ENCODE results near the gene ISL1. TPM values are rescaled to one million over a fixed set of nuclear protein-coding genes. Genes with fewer than 3 reads are reported as not detected.

Gene ISL1
- total and polyA plus RNA-seq, 2 of the 13 experiments (the other 11 are each of a cell fraction or from before 2014, with no cell fraction given), result not detected

- no peak for TF ChIP-seq ZBTB4 (CRISPR knock-in tag; IDR thresholded peaks at IDR 0.05; ENCODE audit: borderline replicate concordance)
These were observed 6.6 kb downstream of the ISL1 start (continued) for GRCh38 chr5:51389577-51390463.

GRCh38 chr5:51391175-51391574, 7.9 kb downstream of the ISL1 start:
- Histone ChIP-seq H3K27ac (ENCODE audit: extremely low read length, insufficient read depth, low read length) (no peak overlapping the region), H3K4me3 (replicated peaks in 1 of 3; ENCODE audit: insufficient read depth in 1 of 3, low read depth in 2 of 3, low read length in 3 of 3) (no peak overlapping the region), H3K9ac (ENCODE audit: insufficient read depth, low read depth, low read length) (no peak overlapping the region), H4K20me1 (ENCODE audit: insufficient read depth, low read length) (no peaks in the 10 kb centered on the region), H2AFZ (ENCODE audit: low read length) (no peak overlapping the region), H3K4me2 (ENCODE audit: low read depth, low read length) (no peak overlapping the region), H3K36me3 (replicated peaks in 1 of 2; ENCODE audit: control insufficient read depth in 1 of 2, insufficient read depth in 2 of 2, low read length in 2 of 2) (no peaks in the 10 kb centered on the region), H3K4me1 (ENCODE audit: insufficient read depth, low read length) (no peaks in the 10 kb centered on the region), H3K79me2 (ENCODE audit: insufficient read depth, low read length) (no peaks in the 10 kb centered on the region), H3K27me3 (ENCODE audit: control insufficient read depth in 1 of 2, insufficient read depth in 2 of 2, low read length in 2 of 2) (peaks cover 7 to 37% of the 10 kb centered on the region in 2 experiments; a peak in 4 of 5 replicates), H3K9me3 (ENCODE audit: low read length) (no peaks in the 10 kb centered on the region)
- 15% methylated on average over 5 of the region's 5 CpGs for WGBS (ENCODE audit: low lambda C conversion rate)
- ATAC-seq, result no peak
- intact Hi-C loops (cut with micrococcal nuclease; ENCODE audit: unreplicated experiment), result no loop called here
- ChIA-PET CTCF (ENCODE audit: low intra/inter-chr PET ratio, low total read pairs) (no interaction called here), POLR2A (no interaction called here)
- no peak for DNase-seq (ENCODE audit: low spot score)
- in situ Hi-C loops (cut with HindIII; ENCODE audit: extremely low pct_ligation_motif_present, low pct_unique_long_range_greater_than_20kb), result loop anchor here (25.0 kb wide), 2 partner anchors 621 to 1271 kb away; no protein-coding TSS in a partner anchor
- FAIRE-seq, result no peak
- BruUV-seq (replicated peaks), result no TSS peak
- TF ChIP-seq SALL1 (CRISPR knock-in tag; IDR thresholded peaks at IDR 0.05) (no peak), MIXL1 (CRISPR knock-in tag; IDR thresholded peaks at IDR 0.05) (no peak), ZIK1 (CRISPR knock-in tag; IDR thresholded peaks at IDR 0.05; ENCODE audit: borderline replicate concordance, low read depth) (no peak), RCOR2 (CRISPR knock-in tag; IDR thresholded peaks at IDR 0.05) (no peak), NR2F1 (CRISPR knock-in tag; IDR thresholded peaks at IDR 0.05) (no peak), ZMYM4 (CRISPR knock-in tag; IDR thresholded peaks at IDR 0.05) (no peak), FLYWCH1 (CRISPR knock-in tag; IDR thresholded peaks at IDR 0.05) (no peak), ZKSCAN8 (CRISPR knock-in tag; IDR thresholded peaks at IDR 0.05; ENCODE audit: borderline replicate concordance) (no peak), ZFP36L2 (CRISPR knock-in tag; IDR thresholded peaks at IDR 0.05) (no peak), GATAD2A (CRISPR knock-in tag; IDR thresholded peaks at IDR 0.05) (no peak), SALL2 (CRISPR knock-in tag; IDR thresholded peaks at IDR 0.05) (no peak), ZBTB7A (CRISPR knock-in tag; IDR thresholded peaks at IDR 0.05) (no peak)
- TF ChIP-seq, protein P1, sequence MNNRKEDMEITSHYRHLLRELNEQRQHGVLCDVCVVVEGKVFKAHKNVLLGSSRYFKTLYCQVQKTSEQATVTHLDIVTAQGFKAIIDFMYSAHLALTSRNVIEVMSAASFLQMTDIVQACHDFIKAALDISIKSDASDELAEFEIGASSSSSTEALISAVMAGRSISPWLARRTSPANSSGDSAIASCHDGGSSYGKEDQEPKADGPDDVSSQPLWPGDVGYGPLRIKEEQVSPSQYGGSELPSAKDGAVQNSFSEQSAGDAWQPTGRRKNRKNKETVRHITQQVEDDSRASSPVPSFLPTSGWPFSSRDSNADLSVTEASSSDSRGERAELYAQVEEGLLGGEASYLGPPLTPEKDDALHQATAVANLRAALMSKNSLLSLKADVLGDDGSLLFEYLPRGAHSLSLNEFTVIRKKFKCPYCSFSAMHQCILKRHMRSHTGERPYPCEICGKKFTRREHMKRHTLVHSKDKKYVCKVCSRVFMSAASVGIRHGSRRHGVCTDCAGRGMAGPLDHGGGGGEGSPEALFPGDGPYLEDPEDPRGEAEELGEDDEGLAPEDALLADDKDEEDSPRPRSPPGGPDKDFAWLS (CRISPR knock-in tag; IDR thresholded peaks at IDR 0.05; ENCODE audit: borderline replicate concordance), result no peak
- TF ChIP-seq, protein P2, sequence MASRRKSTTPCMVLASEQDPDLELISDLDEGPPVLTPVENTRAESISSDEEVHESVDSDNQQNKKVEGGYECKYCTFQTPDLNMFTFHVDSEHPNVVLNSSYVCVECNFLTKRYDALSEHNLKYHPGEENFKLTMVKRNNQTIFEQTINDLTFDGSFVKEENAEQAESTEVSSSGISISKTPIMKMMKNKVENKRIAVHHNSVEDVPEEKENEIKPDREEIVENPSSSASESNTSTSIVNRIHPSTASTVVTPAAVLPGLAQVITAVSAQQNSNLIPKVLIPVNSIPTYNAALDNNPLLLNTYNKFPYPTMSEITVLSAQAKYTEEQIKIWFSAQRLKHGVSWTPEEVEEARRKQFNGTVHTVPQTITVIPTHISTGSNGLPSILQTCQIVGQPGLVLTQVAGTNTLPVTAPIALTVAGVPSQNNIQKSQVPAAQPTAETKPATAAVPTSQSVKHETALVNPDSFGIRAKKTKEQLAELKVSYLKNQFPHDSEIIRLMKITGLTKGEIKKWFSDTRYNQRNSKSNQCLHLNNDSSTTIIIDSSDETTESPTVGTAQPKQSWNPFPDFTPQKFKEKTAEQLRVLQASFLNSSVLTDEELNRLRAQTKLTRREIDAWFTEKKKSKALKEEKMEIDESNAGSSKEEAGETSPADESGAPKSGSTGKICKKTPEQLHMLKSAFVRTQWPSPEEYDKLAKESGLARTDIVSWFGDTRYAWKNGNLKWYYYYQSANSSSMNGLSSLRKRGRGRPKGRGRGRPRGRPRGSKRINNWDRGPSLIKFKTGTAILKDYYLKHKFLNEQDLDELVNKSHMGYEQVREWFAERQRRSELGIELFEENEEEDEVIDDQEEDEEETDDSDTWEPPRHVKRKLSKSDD (CRISPR knock-in tag; IDR thresholded peaks at IDR 0.05; ENCODE audit: low read depth), result no peak
